GM18870 (cell line): ENCODE results near the gene OR6F1.
"Not testable (repeated sequence)": the region's sequence is repeated elsewhere in the genome, so short reads cannot be mapped to it uniquely, and the experiment has no call there.

Source experiments
- ATAC-seq: cut with Tn5 transposase; IDR thresholded peaks from one replicate; pipeline ENCODE4 v1.9.1; 2021; ENCODE audit warnings: moderate library complexity; ENCODE audit not compliant: unreplicated experiment

OR6F1 gene

DNA sequence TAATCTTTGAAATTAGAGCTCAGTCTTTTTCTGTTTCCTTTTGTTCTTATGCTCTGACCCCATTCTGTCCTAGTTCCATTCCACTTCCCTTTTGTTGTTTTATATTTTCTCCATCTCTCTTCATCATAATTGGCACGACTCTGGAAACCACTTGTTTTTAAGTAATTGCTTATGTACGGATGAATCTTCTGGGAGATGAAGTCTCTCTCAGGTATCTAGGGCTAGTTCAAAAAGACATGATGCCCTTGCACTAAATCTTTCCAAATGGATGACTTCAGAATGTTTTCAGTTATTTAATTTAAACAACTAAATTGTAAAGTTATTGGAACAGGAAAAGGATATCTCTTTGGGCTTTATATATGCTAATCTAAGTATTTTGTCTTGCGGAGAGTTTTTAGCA is at the start of gene OR6F1:
Gene OR6F1 (minus strand): TSS at position 101 of the 400 bp plus-strand sequence. CDS start 3,891 bp downstream, outside the sequence.
- ATAC-seq, result no peak

GRCh38 chr1:247760456-247760855 is 44.0 kb upstream of the OR6F1 start, which contains the start of gene OR1C1:
Gene OR1C1 (minus strand): TSS chr1:247760556. CDS start chr1:247758406, 2,150 bp downstream.
- no peak for ATAC-seq

DNA sequence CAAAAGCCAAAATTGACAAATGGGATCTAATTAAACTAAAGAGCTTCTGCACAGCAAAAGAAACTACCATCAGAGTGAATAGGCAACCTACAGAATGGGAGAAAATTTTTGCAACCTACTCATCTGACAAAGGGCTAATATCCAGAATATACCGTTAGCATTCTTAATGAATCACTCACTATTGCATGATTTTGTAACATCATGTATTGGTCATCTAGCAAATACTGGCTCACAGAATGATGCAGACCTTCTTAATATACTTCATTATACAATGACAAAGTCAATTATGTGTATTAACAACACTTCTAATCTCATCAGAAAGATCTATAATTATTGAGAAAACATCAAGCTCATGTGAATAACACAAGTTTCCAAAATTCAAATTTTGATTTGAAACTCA is 37.9 kb upstream of the OR6F1 start:
- ATAC-seq, result not testable (repeated sequence)

DNA sequence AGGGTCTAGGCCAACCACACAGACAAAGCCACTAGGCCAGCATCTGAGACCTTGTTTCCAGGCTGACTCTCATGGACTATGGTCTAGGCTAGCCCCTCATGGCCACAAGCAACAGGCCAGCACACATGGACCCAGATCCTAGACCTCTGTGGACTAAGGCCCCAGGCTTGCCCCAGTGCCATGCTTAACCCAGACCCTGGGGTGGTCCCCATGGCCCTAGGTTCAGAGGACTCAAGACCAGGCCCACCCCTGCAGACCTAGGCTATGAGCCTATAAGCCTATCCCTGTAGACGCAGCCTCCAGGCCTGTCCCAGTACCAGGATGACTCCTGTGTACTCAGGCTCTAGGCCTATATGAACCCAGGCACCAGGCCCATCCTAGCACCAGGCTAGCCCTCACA is 33.4 kb upstream of the OR6F1 start:
- ATAC-seq, result no peak

DNA sequence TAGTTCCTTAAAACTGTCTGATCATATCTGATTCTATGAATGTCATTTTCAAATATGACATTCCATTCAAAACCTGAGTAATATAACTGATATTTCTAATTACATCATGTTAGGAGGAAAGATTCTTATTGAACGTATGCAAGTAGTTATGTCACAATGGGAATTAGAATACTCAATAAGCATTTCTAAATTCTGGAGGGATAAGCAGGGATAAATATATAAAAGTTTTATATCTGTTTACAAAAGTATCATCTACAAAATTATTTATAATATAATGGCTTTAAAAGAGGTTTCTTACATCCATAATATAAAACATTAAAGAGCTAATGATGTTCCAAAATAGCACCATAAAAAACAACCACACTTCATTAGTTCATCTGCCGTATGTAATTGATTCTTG is 31.6 kb upstream of the OR6F1 start, which contains the start of gene OR14A2:
Gene OR14A2 (minus strand): TSS at position 101 of the 400 bp plus-strand sequence.
- no peak for ATAC-seq

DNA sequence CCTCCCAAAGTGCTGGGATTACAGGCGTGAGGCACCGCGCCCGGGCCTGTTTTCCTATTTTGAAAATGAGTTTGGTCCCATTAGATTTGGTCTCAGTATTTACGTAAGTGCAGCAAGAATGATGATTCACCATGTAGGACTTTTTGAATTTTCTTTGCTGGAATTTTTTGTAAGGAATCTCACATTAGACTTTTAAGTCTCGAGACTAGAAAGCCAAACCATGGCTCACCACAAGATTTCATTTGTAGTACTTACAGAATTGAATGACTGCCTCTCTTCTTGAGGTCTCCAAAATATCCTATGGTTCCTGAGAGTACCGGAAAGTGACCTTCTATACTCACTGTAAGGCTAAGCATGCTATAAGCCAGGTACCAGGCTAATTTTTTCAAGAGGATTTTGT is 31.2 kb upstream of the OR6F1 start:
- no peak for ATAC-seq

GRCh38 chr1:247746391-247746935 is 30.0 kb upstream of the OR6F1 start:
- no peak for ATAC-seq

GRCh38 chr1:247742215-247742760 is 25.8 kb upstream of the OR6F1 start:
- not testable (repeated sequence) for ATAC-seq

- ATAC-seq, result no peak
Observed at GRCh38 chr1:247741756-247742155, 25.3 kb upstream of the OR6F1 start.

DNA sequence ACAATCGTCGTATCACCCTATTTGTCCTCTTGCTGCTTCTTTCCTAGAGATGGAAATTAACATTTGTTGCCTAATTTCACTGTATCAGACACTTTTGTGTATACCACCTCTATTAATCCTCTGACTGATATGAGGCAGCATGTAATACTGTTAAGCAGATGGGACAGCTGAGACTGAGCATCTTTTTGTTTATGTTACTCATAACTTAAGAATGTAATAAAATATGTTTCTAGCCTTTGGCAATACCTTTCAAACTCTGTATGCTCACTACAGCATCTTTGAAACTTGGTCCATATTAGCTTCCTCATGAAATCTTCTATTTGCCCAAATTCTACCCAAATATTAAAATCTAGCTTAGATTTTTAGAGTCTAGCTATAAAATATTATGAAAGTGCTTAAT is 24.3 kb upstream of the OR6F1 start:
- no peak for ATAC-seq

DNA sequence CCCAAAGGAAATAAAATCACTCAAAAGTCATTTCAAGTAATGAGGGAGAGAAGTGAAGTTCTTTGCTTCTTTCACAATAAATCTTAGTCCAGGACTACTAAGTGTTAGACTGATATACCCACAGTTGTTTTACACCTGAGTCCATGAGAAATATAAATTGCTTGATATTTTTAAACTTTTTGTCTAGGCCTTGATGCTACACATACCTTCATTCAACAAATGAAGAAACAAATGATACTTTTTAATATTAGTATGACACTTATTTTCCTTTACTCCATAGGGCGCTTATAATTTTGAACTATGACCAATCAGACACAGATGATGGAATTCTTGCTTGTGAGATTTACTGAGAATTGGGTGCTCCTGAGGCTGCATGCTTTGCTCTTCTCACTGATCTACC is 21.9 kb upstream of the OR6F1 start, which contains the start of gene OR14K1:
Gene OR14K1 (plus strand): TSS at position 301 of the 400 bp plus-strand sequence. CDS start 0 bp downstream, at position 301.
- no peak for ATAC-seq

DNA sequence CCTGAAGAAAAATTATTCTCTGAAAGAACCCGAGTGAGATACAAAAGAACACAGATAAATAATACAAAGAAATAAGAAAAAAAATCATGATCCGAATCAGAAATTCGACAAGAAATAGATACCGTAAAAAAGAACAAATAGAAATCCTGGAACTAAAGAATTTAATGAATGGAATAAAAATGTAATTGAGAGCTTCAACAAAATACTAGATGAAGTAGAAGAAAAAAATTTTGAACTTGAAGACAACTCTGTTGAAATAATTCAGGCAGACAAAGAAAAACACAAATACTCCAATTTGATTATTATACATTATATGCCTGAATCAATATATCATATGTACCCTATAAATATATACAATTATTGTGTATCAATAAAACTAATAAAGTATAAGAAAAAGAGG is 4.8 kb upstream of the OR6F1 start:
- no peak for ATAC-seq

DNA sequence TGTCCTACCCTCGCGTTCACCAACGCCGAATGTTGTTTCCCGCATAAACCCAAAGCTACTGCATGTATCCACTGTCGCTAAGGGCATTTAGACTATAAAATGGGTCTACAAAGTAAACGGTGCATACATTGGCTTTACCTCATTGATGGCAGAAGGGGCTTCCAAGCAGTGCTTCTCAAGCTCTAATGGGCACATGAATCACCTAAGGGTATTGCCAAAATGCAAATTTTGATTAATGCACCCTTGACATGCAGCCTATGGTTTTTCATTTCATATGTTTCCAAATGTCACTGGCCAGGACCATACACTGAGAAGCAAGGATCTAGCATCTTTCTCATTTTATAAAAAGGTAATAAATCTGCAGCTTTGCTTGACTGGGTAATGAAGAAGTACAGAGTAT is 2.7 kb downstream of the OR6F1 start:
- no peak for ATAC-seq

GRCh38 chr1:247710681-247711080 is 5.8 kb downstream of the OR6F1 start:
- not testable (repeated sequence) for ATAC-seq

- no peak for ATAC-seq
Observed at GRCh38 chr1:247701338-247701737, 15.1 kb downstream of the OR6F1 start.

DNA sequence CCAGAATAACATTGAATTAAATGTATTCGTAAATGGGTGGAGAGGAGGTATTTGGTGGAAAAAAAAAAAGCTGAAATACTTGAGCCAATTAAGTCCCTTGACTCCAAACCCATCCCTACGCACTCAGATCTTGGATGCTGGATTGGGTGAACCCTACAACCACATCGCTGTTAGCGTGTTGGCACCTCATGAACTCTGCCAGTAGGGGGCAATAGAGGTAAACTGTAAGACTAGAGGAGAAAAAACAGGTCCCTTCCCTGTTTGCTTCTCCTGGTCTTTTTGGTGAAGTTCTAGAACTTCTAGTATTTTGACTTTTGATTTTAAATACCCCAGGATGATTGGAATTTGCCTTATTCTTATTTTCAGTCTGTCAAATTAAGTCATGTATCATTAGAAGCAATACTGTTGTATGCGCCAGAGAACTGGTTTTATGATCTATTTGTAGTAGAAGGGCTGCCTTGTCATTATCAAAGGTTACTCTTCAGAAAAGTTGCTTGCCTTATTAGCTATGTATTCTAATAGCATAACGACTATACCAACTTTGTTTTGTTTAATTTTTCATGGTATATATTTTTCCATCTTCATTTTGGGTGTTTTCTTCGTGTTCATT is 35.1 kb downstream of the OR6F1 start:
- peak; percentile 85 for ATAC-seq

DNA sequence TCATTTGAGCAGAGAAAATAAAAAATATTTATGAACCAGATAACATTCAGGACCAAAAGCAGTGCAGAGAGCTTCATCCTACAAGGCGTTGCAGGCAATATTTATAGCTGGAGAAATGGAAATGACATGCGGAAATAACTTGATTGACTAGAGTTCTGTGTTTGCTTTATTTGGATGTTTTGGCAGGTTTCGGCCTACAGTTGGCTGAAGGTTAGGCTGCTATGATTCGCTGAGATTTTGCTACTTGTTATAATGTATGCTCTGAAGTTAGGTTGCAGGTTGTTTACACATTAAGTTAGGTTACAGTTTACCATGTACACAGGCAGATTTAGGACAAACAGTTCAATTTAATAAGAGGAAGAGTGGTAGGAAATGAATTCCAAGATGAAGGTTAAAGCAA is 36.3 kb downstream of the OR6F1 start:
- ATAC-seq, result no peak

- no peak for ATAC-seq
Observed at GRCh38 chr1:247679639-247680038, 36.8 kb downstream of the OR6F1 start, which contains the start of gene OR13G1. Gene OR13G1 (minus strand): TSS chr1:247679739. CDS start chr1:247673041, 6,698 bp downstream.

GRCh38 chr1:247669225-247669624 is 47.2 kb downstream of the OR6F1 start:
- no peak for ATAC-seq
